Choroid plexus epithelial cell (primary cell): ENCODE results near the gene TEAD1.

Experiments
- DNase-seq: peaks from one replicate; pipeline ENCODE4 v3.0.0-alpha.2; 2010; ENCODE audit warnings: low read depth
- H3K4me3 ChIP-seq: 2 replicates; pipeline ENCODE4 v1.5.1; 2011; ENCODE audit warnings: low read depth, mild to moderate bottlenecking, control low read depth, low read length, moderate library complexity
- CTCF ChIP-seq: conservative IDR thresholded peaks from 2 replicates; pipeline ENCODE4 v1.5.1; 2011; ENCODE audit warnings: low read depth, mild to moderate bottlenecking, control low read depth, inconsistent platforms, low read length, moderate library complexity

Gene TEAD1

GRCh38 chr11:12944889-12945288, 270.7 kb downstream of the TEAD1 start:
- TF ChIP-seq CTCF = no peak
- H3K4me3 ChIP-seq = no peak overlapping the region
- no peak for DNase-seq

DNA sequence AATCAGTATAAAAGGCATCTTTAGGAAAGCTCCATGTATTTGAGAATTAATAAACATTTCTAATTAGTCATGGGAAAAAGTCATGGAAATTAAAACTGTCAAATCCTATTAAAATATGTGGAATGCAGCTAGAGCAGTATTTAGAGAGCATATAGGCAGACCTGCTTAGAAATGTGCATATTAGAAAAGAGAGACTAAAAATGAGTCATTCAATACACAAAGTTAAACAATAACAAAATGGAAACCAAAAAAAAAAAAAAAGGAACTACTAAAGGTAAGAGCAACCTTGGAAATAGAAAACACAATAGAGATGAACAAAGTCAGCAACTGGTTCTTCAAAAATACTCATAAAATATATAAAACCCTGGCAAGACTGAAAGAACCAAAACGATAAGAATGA, 275.2 kb downstream of the TEAD1 start:
- DNase-seq = no peak
- TF ChIP-seq CTCF = no peak
- no peak overlapping the region for H3K4me3 ChIP-seq

- DNase-seq = peak; percentile 43
- H3K4me3 ChIP-seq = no peak overlapping the region
Observed at GRCh38 chr11:12950670-12951069, 276.4 kb downstream of the TEAD1 start.

DNA sequence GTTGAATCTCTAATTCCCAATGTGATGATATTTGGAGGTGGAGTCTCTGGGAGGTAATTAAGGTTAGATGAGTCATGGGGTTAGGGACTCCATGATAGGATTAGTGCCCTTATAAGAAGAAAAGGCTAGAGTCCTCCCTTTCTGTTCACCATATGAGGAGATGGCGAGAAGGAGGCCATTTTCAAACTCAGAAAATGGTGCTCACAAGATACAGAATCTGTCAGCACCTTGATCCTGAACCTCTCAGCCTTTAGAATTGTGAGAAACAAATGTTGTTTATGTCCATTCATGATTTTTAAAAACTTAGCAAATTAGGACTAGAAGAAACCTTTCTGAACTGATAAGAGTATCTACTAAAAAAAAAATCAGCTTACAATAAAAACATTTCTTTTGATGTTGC, 277.2 kb downstream of the TEAD1 start:
- DNase-seq = no peak
- H3K4me3 ChIP-seq = no peak overlapping the region
- TF ChIP-seq CTCF = no peak

More at GRCh38 chr11:12950670-12951069, 276.4 kb downstream of the TEAD1 start:
- no peak for TF ChIP-seq CTCF

DNA sequence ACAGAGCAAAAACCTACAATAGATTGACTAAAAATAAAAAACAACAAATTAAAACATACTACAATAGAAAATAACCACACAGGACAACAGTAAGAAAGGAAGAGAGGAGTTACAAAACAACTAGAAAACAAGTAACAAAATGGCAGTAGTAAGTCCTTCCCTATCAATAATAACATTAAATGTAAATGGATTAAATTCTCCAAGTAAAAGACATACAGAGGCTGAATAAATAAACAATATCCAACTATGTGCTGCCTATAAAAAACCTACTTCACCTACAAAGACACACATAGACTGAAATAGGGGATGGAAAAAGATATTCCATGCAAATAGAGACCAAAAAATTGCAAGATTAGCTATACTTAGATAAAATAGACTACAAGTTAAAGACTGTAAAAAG, 277.9 kb downstream of the TEAD1 start:
- no peak for DNase-seq
- no peak overlapping the region for H3K4me3 ChIP-seq
- no peak for TF ChIP-seq CTCF

DNA sequence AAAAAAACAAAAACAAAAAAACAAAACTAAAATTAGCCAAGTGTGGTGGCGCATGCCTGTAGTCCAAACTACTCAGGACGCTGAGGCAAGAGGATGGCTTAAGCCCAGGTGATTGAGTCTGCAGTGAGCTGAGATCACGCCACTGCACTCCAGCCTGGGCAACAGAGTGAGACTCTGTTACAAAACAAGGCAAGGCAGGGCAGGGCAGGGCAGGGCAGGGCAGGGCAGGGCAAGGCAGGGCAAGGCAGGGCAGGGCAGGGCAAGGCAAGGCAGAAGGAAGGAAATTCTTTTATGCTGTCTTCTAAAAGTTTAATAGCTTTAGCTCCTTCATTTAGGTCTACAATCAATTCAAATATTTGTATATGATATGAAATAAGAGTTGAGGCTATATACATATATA, 284.8 kb downstream of the TEAD1 start:
- H3K4me3 ChIP-seq = no peak overlapping the region
- TF ChIP-seq CTCF = no peak
- no peak for DNase-seq

DNA sequence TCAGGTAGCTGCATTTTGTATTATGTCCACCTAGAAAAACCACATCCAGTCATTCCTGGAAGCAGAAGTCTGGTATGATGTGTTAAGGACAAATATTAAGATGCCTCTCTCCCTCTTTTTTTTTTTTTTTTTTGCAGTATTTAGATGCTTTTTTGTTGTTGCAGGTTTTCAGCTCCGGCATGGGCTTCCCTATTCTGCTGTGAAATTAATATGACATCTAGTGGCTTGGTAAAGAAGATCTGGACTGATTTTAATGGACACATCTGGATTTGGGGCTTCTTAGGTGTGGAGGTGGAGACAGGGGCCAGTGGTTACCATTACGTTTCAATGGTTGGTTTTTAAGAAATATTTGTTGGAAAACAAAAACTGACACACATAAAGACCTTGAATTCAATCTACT, 287.4 kb downstream of the TEAD1 start:
- peak; percentile 56 for DNase-seq
- peak; percentile 42 for TF ChIP-seq CTCF
- H3K4me3 ChIP-seq = no peak overlapping the region
